ENCODE results near the gene CWC25.
A peak's percentile ranks its signal among the peaks of the same experiment; 100 is the strongest.

Gene CWC25

DNA sequence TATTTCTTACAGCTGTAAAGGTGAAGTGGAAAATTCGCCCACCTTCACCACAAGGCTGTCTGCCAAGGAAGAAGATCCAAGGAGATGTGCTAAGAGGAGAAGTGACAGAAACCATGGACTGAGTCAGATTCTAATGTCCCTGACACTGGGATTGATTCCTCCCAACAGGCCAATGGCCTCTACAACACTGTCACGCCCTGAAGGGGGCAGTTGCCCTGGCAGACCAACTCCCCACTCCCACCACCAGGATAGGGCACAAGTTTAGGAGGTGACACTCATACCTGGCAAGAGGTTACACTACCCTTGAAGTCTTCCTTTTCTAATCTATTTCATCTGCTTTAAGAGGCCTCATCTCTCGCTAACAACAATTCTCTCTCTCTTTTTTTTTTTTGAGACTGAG is 41.9 kb downstream of the CWC25 start:
- no peak for DNase-seq

DNA sequence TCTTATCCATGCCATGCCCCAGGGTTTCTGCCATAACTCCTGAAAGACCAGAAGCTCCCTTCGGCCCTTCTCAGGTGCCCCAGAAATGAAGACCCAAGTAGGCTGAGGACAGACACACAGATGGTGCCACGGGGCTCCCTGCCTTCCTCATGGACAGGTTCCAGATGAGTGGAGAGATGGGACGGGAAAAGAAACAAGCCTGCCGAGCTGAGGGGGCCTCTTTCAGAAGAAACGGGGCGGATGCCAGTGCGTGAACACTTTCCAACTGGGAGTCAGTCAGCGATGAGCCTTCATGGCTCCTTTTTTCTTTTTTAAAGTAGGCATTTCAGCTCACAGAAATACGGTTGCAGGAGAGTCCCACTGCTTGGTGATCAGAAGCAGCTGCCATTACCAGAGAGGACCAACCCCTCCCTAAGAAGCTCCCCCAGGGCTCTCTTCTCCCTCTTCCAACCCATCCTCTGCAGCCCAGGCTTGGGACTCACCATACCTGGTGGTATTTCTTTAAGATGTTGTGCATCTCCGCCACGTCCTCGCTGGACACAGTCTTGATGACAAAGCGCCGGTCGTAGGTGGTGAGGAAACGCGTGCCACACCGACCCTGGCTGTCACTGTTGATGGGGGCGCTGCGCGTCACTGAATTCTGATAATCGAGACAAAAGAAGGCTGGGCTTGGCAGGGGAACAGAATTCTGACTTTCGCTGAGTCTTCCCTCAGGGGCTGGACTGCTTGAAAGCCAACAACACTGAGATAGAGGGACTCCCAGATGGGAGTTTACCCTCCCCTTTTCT is 45.0 kb downstream of the CWC25 start:
- no peak for DNase-seq

- no peak for DNase-seq
Observed at GRCh38 chr17:38777641-38778250, 47.4 kb downstream of the CWC25 start.

DNA sequence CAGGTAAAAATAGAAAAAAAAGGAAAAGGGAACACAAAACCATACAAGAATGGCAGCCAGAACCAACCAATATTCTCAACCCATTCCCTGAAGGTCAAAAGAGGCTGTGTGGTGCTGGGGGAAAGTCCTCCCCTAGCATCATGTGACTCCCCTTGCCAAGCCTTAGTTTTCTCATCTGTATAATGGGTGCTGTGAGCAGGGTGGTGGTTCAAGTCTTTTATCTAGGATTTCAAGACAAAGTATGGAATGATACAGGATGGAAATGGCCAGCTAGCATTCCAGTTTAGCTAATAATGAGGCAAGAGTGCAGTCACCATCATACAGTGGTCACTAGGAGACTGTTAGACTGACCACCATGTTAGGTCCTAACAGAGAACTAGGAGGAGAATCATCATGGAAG is 51.9 kb downstream of the CWC25 start:
- DNase-seq: no peak

- no peak for DNase-seq
Observed at GRCh38 chr17:38768417-38768816, 56.7 kb downstream of the CWC25 start.

DNA sequence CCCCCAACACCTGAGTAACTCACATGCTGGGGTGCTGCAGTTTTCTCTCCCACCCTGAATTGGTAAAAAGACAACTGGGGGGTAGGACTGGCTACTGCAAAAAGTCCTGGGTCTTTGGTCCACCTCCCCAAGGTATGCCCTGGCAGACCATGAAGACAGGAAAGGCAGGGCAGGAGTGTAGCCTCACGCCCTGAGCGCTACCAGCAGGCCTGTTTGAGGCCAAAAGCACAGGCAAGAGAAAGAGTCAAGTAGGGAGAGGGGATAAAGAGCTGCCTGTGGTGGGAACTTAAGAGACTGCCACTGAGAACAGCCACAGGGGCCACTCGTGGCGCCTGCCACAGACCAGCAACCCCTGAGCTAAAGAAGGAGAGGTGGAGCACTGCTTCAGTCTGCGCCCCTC is 58.8 kb downstream of the CWC25 start:
- DNase-seq: no peak

DNA sequence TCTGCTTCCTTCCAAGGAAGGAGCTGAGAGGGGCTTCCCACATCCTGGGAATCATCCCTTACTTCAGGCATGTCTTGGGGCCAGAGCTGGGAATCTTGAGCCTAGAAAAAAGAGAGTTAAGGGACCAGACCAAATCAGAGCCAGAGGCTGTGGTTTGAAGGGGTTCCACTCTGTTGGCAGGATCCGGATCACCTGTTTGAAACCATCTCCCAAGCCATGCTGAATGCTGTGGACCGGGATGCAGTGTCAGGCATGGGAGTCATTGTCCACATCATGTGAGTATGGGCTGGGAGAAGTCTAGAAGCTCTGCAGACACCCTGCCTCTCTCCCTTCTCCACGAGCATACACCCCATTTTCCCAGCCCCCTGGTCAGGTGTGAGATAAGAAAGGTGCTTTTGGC is 62.9 kb downstream of the CWC25 start:
- DNase-seq: no peak

DNA sequence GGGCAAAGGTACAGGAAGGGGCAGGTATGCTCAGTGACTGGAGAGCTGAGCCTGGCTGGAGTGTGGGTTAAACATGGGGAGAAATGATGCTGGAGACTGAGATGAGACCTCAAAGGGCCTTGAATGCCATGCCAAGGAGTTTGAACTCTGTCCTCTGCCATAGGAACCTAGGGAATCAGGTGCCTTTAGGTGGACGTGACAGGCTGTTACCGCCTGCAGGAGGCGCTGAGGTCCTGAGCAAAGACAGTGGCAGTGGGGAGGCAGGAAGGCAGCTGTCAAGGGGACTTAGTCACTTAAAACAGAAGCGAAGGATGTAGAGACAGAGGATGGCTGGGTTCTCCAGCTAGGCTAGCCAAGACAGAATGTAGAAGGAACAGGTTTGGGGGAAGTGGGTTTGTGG is 63.5 kb downstream of the CWC25 start:
- peak; percentile 27 to 35 for DNase-seq

DNA sequence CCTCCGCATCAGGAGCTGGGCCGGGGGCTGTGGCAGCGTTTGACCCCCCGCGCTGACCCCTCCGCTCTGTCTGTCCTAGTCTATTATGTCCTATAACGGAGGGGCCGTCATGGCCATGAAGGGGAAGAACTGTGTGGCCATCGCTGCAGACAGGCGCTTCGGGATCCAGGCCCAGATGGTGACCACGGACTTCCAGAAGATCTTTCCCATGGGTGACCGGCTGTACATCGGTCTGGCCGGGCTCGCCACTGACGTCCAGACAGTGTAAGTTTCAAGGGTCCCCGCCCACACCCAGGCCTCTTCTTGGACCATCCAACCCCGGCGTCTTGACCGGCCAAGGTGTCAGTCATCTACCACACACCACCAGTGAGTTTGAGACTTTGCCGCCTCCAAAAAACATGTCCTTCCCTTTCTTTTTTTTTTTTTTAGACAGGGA is 72.0 kb downstream of the CWC25 start:
- no peak for DNase-seq

DNA sequence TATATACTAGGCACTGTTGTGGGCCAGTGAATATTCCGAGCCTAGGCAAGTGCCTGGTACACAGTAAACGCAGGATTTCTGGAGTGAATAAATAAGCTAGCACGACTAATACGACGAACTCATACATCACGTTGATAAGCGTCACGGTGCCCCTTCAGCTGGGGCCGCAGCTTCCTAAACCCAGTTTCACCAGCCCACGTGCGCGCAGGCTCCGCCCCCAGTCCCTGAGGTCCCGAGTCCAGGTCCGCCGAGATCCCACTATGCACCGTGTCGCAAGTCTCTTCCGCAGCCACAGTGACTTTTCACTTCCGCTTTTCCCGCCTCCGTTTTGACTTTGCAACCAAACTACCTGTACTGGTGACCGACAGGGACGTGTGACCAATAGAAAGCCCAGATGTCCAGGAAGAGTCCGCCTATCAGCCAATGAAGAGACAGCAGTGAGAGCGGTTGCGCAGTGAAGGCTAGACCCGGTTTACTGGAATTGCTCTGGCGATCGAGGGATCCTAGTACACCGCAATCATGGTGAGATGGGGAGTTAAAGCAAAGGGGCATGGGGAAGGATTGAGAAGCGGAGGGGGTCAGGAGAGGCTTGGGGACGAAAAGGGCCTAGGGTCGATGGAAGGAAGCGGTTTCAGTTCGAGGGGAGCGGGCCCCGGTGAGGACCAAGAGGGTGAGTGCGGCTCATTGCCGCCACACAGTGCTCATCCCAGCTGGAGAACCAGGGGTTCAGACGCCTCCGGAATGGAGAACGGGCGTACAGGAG is 72.6 kb downstream of the CWC25 start, which contains the start of gene PSMB3:
PSMB3 (plus strand) TSS at position 434 of the 763 bp plus-strand sequence; CDS start at position 520, 86 bp downstream.
- peak; percentile 98 to 99 for DNase-seq

GRCh38 chr17:38751808-38752307 is 73.3 kb downstream of the CWC25 start:
- peak; percentile 83 to 84 for DNase-seq

DNA sequence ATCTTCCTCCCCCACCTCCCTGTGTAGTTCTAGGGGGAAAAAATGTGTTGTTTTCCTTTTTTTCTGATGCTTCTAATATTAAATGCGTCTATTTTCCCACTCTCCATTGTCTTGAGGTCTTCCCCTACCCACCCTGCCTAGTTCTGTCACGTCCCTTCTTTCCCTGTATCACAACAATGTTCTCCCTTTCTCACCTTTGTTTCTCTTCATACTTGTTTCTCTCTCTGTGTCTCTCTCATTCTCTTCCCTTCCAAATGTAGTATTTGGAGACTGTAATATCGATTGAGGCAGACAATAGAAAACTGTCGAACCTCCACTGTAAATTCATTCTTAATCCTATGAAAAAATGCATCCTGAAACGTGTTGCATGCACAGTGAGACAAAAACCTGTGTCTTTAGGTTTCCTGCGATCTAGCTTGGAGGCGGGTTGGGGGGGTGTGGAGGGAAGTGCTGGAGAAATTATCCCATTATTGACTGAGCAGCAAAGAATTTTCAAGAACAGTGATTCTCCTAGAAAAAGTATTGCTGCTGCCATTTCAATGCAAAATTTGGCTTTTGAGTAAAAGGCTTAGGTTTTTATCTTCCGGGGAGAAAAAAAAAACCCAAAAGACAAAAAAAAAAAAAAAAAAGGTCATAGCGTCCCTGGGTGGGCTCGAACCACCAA is 73.8 kb downstream of the CWC25 start:
- no peak for DNase-seq
